SK-N-SH (cell line): Measurements from ENCODE around the gene SYNGR3. TPM values are rescaled to one million over a fixed set of nuclear protein-coding genes. Genes with fewer than 3 reads are reported as not detected.

Source experiments
- CTCF ChIA-PET: fragments of 300-600, 350-600 bp; formaldehyde crosslinking; extraction: SDS; loops from one replicate; lab custom pipeline; 2021; lab: Yijun Ruan, JAX
- POLR2A ChIA-PET: fragments of 350-600 bp; sonication (Branson Sonifier 250); formaldehyde crosslinking; extraction: SDS; loops from one replicate; lab custom pipeline; 2020; ENCODE audit warnings: antibody characterized with exemption, inconsistent platforms; lab: Yijun Ruan, JAX
- DNase-seq: peaks from one replicate; pipeline ENCODE4 v3.0.0; 2012
- H2AFZ ChIP-seq: fragments of 200-600 bp; sonication (generic); 2 replicates; pipeline ENCODE4 v1.8.1; 2016; ENCODE audit warnings: antibody characterized with exemption, mild to moderate bottlenecking, low read depth
- H3F3A ChIP-seq: fragments of 200-600 bp; sonication (generic); replicated peaks from 2 replicates; pipeline ENCODE3; 2016; ENCODE audit warnings: antibody characterized with exemption, mild to moderate bottlenecking; ENCODE audit not compliant: insufficient read depth
- H3K27ac ChIP-seq, 2 experiments: fragments of 200-500 bp in 1 of 2; fragments of 200-600 bp in 1 of 2; sonication (Bioruptor generic) in 1 of 2; sonication (generic), shearing (Covaris generic) in 1 of 2; 2 replicates each; pipeline versions ENCODE4 v1.5.1 to v1.6.1; 2014 to 2016; ENCODE audit warnings: low read depth in 2 of 2, inconsistent platforms in 1 of 2, low read length in 1 of 2, mild to moderate bottlenecking in 1 of 2, mixed read lengths in 1 of 2
- H3K27me3 ChIP-seq: fragments of 200-600 bp; sonication (generic), shearing (Covaris generic); 2 replicates; pipeline ENCODE4 v1.6.1; 2016; ENCODE audit warnings: mixed run types; ENCODE audit not compliant: insufficient read depth
- H3K36me3 ChIP-seq, 2 experiments: fragments of 200-500 bp in 1 of 2; fragments of 200-600 bp in 1 of 2; sonication (Bioruptor generic) in 1 of 2; sonication (generic) in 1 of 2; replicated peaks in 1 of 2; 2 replicates each; pipeline versions ENCODE3 to v1.5.1; 2014 to 2016; ENCODE audit warnings: low read length in 1 of 2, mild to moderate bottlenecking in 1 of 2; ENCODE audit not compliant: insufficient read depth in 2 of 2, control insufficient read depth in 1 of 2
- H3K4me1 ChIP-seq, 2 experiments: fragments of 200-500 bp in 1 of 2; fragments of 200-600 bp in 1 of 2; sonication (Bioruptor generic) in 1 of 2; sonication (generic), shearing (Covaris generic) in 1 of 2; 2 replicates each; pipeline versions ENCODE4 v1.5.1 to v1.6.1; 2014 to 2016; ENCODE audit warnings: low read depth in 1 of 2, low read length in 1 of 2, mixed run types in 1 of 2; ENCODE audit not compliant: insufficient read depth in 2 of 2, control insufficient read depth in 1 of 2
- H3K4me2 ChIP-seq: fragments of 200-600 bp; sonication (generic), shearing (Covaris generic); 2 replicates; pipeline ENCODE4 v1.6.1; 2017; ENCODE audit warnings: mixed run types
- H3K4me3 ChIP-seq, 2 experiments: fragments of 200-500 bp in 1 of 2; fragments of 200-600 bp in 1 of 2; sonication (Bioruptor generic) in 1 of 2; sonication (generic), shearing (Covaris generic) in 1 of 2; 2 replicates each; pipeline versions ENCODE4 v1.5.1 to v1.8.1; 2014 to 2016; ENCODE audit warnings: low read depth in 2 of 2, inconsistent platforms in 1 of 2, low read length in 1 of 2, mild to moderate bottlenecking in 1 of 2, mixed read lengths in 1 of 2, moderate library complexity in 1 of 2
- H3K79me2 ChIP-seq: fragments of 200-600 bp; sonication (generic); 2 replicates; pipeline ENCODE4 v1.8.1; 2017; ENCODE audit warnings: mild to moderate bottlenecking; ENCODE audit not compliant: insufficient read depth
- H3K9ac ChIP-seq: fragments of 200-600 bp; sonication (generic); 2 replicates; pipeline ENCODE4 v1.6.1; 2017; ENCODE audit warnings: mixed run types
- H3K9me2 ChIP-seq: fragments of 200-600 bp; sonication (generic); 2 replicates; pipeline ENCODE4 v1.6.1; 2017; ENCODE audit warnings: mixed run types
- H3K9me3 ChIP-seq: fragments of 200-600 bp; sonication (generic); 2 replicates; pipeline ENCODE4 v1.6.1; 2017; ENCODE audit warnings: mixed run types, mild to moderate bottlenecking, moderate library complexity
- H4K20me1 ChIP-seq: fragments of 200-600 bp; sonication (generic); 2 replicates; pipeline ENCODE4 v1.6.1; 2017; ENCODE audit warnings: mild to moderate bottlenecking, mixed run types; ENCODE audit not compliant: insufficient read depth
- FOSL2 ChIP-seq: IDR thresholded peaks from 2 replicates; pipeline ENCODE4 v1.4.0; 2012; ENCODE audit warnings: low read depth, mild to moderate bottlenecking, moderate library complexity, borderline replicate concordance
- FOXJ3 ChIP-seq: sonication (generic); formaldehyde crosslinking; IDR thresholded peaks from 2 replicates; pipeline ENCODE4 v1.5.1; 2020; ENCODE audit warnings: mild to moderate bottlenecking, missing genetic modification reagents
- FOXM1 ChIP-seq: IDR thresholded peaks from 2 replicates; pipeline ENCODE4 v1.4.0; 2012; ENCODE audit warnings: low read depth, mild to moderate bottlenecking
- NFIC ChIP-seq: IDR thresholded peaks from 2 replicates; pipeline ENCODE4 v1.4.0; 2012; ENCODE audit warnings: borderline replicate concordance
- NRF1 ChIP-seq: IDR thresholded peaks from 2 replicates; pipeline ENCODE4 v1.6.1; 2012; ENCODE audit warnings: low read depth, mild to moderate bottlenecking, low read length
- POLR2AphosphoS5 ChIP-seq: IDR thresholded peaks from 2 replicates; pipeline ENCODE4 v1.6.1; 2012; ENCODE audit warnings: low read depth, low read length
- RAD21 ChIP-seq: IDR thresholded peaks from 2 replicates; pipeline ENCODE4 v1.6.1; 2012; ENCODE audit warnings: mild to moderate bottlenecking, low read length
- RCOR1 ChIP-seq: fragments of 150-350 bp; IDR thresholded peaks from 2 replicates; pipeline ENCODE4 v1.6.1; 2017; ENCODE audit warnings: antibody characterized with exemption, low read length
- SMC3 ChIP-seq: IDR thresholded peaks from 2 replicates; pipeline ENCODE4 v1.6.1; 2012; ENCODE audit warnings: low read depth, low read length, improper control_type of control experiment
- TAF1 ChIP-seq: IDR thresholded peaks from 2 replicates; pipeline ENCODE4 v1.6.1; 2012; ENCODE audit warnings: low read depth, mild to moderate bottlenecking, low read length, moderate library complexity, borderline replicate concordance
- TCF12 ChIP-seq: IDR thresholded peaks from 2 replicates; pipeline ENCODE4 v1.4.0; 2012
- TEAD4 ChIP-seq: IDR thresholded peaks from 2 replicates; pipeline ENCODE4 v1.4.0; 2012; ENCODE audit warnings: mild to moderate bottlenecking, borderline replicate concordance; ENCODE audit not compliant: insufficient read depth
- WGBS: methylation state at CpG from one replicate; pipeline ENCODE4 v1.1.6; 2017; ENCODE audit warnings: low lambda C conversion rate; 5-methylcytosine and 5-hydroxymethylcytosine counted together
- polyA plus RNA-seq, 3 experiments: library from polyadenylated mRNA; depleted of rRNA; stranded (reverse); fragments of >200 nt; gene quantifications; 2 replicates each; pipeline ENCODE4 v1.2.3, GENCODE V29; 2012
- TF ChIP-seq, protein P1 (sequence below): IDR thresholded peaks from 2 replicates; pipeline ENCODE4 v1.4.0; 2012; ENCODE audit warnings: low read depth, borderline replicate concordance
- TF ChIP-seq, protein P2 (sequence below): IDR thresholded peaks from 2 replicates; pipeline ENCODE4 v1.4.0; 2012; ENCODE audit warnings: low read depth, borderline replicate concordance
- TF ChIP-seq, protein P3 (sequence below): fragments of 200-600 bp; sonication (generic); IDR thresholded peaks from 2 replicates; pipeline ENCODE4 v1.6.1; 2017; ENCODE audit warnings: antibody characterized with exemption, mild to moderate bottlenecking, moderate library complexity

The SYNGR3 gene
- polyA plus RNA-seq, 1 of the 3 experiments (the other 2 are of a cell fraction), result 10.7 TPM

DNA sequence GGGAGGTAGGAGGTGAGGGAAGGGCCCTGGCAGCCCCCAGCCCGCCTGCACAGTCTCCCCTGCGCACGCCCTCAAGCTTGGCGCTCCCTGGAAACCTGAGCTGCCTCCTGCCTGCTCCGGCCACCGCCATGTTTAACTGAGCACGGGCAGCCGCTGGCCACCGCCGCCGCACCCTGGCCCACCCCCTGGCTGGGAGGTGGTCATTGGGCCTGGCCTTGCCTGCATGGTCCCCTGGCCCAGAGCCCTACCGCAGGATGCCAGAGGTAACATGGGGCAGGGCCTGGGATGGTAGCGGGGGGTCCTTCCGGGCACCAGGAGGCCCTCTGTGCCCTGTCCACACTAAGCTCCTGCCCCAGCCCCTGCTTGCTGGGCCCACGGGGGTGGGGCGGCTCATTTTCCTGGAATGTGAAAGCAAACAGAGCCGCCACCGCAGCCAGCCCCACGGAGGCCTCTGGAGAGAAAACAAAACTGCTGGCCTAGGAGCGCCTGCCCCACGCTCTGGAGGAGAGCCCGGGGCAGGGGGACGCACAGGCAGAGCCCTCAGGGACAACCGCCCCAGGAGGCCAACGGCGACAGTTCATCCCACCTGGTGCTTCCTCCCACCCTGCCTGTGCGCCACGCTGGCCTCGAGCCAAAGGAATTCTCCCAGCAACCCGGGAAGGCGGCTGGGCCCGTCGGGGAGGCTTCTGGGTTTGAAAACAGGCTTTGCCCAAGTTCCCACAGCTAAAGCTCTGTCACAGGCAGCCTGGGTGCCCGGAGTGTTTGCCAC lies 45.8 kb downstream of the SYNGR3 start:
- Histone ChIP-seq H3K79me2 (peaks cover 20% of the 10 kb centered on the region; the same call in 1 of the 2 replicates), H3K36me3 (peaks cover 0 to 7% of the 10 kb centered on the region in 2 experiments), H3F3A (peaks cover 3% of the 10 kb centered on the region), H3K4me2 (peak overlapping the region; percentile 83), H3K4me1 (peaks cover 33 to 69% of the 10 kb centered on the region in 2 experiments; a peak in 3 of 4 replicates), H3K9me3 (no peaks in the 10 kb centered on the region), H3K27me3 (no peaks in the 10 kb centered on the region), H4K20me1 (no peaks in the 10 kb centered on the region), H3K9me2 (no peaks in the 10 kb centered on the region), H3K9ac (peak overlapping the region; percentile 61), H3K4me3 (no peak overlapping the region), H2AFZ (no peak overlapping the region), H3K27ac (peak overlapping the region; percentile 73 to 78)
- peak; percentile 66 for DNase-seq
- TF ChIP-seq NFIC (peak; percentile 80), TEAD4 (peak; percentile 59; the same call in 1 of the 2 replicates), TAF1 (no peak)
- POLR2A ChIA-PET, result no interaction called here
- 53% methylated on average over 13 of the region's 34 CpGs for WGBS
- CTCF ChIA-PET, result interaction anchor here (1.0 to 1.2 kb wide), 3 partner anchors 8 to 105 kb away, joined by 3 read pairs; no protein-coding TSS in a partner anchor

DNA sequence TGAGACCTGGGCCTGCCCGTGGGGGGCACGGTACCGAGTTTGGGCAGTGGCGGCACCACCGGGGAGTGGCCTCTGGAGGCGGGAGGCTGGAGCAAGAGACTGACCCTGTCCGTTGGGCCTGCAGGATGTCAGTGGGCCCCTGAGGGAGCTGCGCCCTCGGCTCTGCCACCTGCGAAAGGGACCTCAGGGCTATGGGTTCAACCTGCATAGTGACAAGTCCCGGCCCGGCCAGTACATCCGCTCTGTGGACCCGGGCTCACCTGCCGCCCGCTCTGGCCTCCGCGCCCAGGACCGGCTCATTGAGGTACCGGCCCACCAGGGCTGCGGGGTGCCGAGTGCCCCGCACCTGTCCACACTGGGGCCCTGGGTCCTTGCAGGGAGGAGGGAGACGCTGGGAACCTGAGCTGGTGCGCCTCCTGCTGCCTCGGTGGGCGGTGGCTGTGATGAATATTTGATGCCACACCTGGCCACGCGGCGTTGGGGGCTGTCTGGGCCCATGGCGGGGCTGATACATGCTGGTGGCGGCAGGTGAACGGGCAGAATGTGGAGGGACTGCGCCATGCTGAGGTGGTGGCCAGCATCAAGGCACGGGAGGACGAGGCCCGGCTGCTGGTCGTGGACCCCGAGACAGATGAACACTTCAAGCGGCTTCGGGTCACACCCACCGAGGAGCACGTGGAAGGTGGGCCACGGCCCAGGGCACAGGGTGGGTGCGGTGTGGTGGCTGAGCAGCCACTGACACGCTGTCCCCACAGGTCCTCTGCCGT lies 46.6 kb downstream of the SYNGR3 start:
- POLR2A ChIA-PET, result no interaction called here
- DNase-seq, result no peak
- CTCF ChIA-PET, result interaction anchor here (1.2 kb wide), 1 partner anchor 11 kb away, joined by 3 read pairs; no protein-coding TSS in a partner anchor

More for the DNA sequence above, 46.6 kb downstream of the SYNGR3 start:
- Histone ChIP-seq H3K27me3 (no peaks in the 10 kb centered on the region), H3F3A (peaks cover 6% of the 10 kb centered on the region), H4K20me1 (no peaks in the 10 kb centered on the region), H3K4me1 (peaks cover 33 to 76% of the 10 kb centered on the region in 2 experiments; a peak in 3 of 4 replicates), H3K4me2 (peak overlapping the region; percentile 83), H3K9me3 (no peaks in the 10 kb centered on the region), H3K9ac (peak overlapping the region; percentile 61), H3K36me3 (peaks cover 0 to 7% of the 10 kb centered on the region in 2 experiments), H3K4me3 (no peak overlapping the region), H2AFZ (no peak overlapping the region), H3K27ac (peak overlapping the region; percentile 73 to 78), H3K79me2 (peaks cover 20% of the 10 kb centered on the region; the same call in 1 of the 2 replicates), H3K9me2 (no peaks in the 10 kb centered on the region)
- over 99% methylated on average over 14 of the region's 47 CpGs for WGBS
- TF ChIP-seq RCOR1, result no peak
- TF ChIP-seq, protein P1, sequence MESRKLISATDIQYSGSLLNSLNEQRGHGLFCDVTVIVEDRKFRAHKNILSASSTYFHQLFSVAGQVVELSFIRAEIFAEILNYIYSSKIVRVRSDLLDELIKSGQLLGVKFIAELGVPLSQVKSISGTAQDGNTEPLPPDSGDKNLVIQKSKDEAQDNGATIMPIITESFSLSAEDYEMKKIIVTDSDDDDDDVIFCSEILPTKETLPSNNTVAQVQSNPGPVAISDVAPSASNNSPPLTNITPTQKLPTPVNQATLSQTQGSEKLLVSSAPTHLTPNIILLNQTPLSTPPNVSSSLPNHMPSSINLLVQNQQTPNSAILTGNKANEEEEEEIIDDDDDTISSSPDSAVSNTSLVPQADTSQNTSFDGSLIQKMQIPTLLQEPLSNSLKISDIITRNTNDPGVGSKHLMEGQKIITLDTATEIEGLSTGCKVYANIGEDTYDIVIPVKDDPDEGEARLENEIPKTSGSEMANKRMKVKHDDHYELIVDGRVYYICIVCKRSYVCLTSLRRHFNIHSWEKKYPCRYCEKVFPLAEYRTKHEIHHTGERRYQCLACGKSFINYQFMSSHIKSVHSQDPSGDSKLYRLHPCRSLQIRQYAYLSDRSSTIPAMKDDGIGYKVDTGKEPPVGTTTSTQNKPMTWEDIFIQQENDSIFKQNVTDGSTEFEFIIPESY, result no peak
- no peak for TF ChIP-seq TCF12
- TF ChIP-seq, protein P2, sequence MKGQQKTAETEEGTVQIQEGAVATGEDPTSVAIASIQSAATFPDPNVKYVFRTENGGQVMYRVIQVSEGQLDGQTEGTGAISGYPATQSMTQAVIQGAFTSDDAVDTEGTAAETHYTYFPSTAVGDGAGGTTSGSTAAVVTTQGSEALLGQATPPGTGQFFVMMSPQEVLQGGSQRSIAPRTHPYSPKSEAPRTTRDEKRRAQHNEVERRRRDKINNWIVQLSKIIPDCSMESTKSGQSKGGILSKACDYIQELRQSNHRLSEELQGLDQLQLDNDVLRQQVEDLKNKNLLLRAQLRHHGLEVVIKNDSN, result no peak
- TF ChIP-seq NRF1, result no peak
- TF ChIP-seq RAD21, result no peak
- TF ChIP-seq FOXJ3, result no peak
- TF ChIP-seq POLR2AphosphoS5, result no peak
- TF ChIP-seq, protein P3, sequence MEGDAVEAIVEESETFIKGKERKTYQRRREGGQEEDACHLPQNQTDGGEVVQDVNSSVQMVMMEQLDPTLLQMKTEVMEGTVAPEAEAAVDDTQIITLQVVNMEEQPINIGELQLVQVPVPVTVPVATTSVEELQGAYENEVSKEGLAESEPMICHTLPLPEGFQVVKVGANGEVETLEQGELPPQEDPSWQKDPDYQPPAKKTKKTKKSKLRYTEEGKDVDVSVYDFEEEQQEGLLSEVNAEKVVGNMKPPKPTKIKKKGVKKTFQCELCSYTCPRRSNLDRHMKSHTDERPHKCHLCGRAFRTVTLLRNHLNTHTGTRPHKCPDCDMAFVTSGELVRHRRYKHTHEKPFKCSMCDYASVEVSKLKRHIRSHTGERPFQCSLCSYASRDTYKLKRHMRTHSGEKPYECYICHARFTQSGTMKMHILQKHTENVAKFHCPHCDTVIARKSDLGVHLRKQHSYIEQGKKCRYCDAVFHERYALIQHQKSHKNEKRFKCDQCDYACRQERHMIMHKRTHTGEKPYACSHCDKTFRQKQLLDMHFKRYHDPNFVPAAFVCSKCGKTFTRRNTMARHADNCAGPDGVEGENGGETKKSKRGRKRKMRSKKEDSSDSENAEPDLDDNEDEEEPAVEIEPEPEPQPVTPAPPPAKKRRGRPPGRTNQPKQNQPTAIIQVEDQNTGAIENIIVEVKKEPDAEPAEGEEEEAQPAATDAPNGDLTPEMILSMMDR, result no peak
- no peak for TF ChIP-seq SMC3
- no peak for TF ChIP-seq FOSL2
- TF ChIP-seq FOXM1, result no peak
